Activated CD8-positive, alpha-beta memory T cell treated with anti-CD3 and anti-CD28 coated beads, Interleukin-2, amount 50 U/mL, for 48 hours (primary cell): Measurements from ENCODE around the gene TMED8.
"Not testable (repeated sequence)": the region's sequence is repeated elsewhere in the genome, so short reads cannot be mapped to it uniquely, and the experiment has no call there.

Source experiments
- DNase-seq: peaks from one replicate; pipeline ENCODE4 v3.0.0-alpha.2; 2020

TMED8 gene

DNA sequence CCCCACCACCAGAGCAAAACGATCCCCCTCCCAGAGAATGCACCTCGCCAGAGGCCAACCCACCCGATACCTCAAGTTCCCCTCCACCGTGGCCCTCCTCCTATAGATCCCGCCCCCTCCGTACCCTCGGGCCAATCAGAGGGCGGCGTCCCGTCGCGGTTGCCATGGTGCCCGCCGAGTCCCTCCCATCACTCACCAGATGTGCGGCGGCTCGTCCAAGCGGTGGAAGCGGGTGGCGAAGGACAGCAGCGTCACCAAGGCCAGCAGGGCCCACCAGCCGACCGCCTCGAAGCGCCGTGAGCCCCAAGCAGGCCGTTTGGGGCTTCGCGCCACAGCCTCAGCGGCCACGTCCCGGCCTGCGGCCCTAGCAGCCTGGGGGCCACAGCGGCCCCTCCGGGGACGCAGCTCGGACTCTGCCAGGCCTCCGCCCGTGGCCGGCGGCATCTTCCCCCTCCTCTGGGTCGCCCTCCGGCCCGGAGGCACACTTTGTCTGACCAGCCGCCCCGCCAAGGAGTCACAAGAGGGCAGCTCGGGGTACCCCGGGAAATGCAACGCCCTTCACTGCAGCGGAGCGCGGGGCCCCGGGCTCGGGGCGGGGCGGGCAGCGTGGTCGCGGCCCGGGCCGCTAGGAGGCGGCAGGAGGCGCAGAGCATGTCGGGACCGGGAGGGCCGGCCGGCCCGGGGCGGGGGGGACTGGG, 56.5 kb downstream of the TMED8 start, which contains the start of gene POMT2:
POMT2 (minus strand) TSS at position 646 of the 698 bp plus-strand sequence; CDS start at position 444, 202 bp downstream.
- DNase-seq, result peak; percentile 95

DNA sequence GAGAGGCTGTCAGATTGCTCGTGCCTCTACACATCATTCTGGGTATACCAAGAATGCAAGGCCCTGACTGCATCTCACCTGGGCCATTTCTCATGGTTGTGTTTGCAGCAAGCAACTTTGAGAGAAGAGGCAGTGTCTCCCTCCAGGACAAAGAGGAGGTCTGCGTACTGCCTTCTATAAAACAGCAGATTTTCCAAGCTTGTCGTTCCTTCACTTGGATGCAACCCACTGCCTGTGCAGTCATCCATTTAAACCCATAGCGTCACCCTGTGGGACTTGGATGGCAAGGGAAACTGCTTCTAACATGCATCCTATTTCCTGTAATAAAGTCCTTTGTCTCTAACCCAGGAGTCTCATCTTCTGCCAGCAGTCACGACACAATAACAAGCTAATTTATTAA, 57.5 kb downstream of the TMED8 start:
- DNase-seq, result no peak

DNA sequence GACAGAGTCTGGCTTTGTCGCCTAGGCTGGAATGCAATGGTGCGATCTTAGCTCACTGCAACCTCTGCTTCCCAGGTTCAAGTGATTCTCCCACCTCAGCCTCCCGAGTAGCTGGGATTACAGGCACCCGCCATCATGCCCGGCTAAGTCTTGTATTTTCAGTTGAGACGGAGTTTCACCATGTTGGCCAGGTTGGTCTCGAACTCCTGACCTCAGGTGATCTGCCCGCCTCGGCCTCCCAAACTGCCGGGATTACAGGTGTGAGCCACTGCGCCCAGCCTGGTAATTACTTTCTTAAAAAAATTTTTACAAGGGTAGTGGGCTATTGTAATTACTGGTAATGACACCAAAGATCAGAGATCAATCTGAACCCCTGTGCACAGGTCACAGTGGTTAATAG, 58.1 kb downstream of the TMED8 start:
- DNase-seq, result not testable (repeated sequence)

DNA sequence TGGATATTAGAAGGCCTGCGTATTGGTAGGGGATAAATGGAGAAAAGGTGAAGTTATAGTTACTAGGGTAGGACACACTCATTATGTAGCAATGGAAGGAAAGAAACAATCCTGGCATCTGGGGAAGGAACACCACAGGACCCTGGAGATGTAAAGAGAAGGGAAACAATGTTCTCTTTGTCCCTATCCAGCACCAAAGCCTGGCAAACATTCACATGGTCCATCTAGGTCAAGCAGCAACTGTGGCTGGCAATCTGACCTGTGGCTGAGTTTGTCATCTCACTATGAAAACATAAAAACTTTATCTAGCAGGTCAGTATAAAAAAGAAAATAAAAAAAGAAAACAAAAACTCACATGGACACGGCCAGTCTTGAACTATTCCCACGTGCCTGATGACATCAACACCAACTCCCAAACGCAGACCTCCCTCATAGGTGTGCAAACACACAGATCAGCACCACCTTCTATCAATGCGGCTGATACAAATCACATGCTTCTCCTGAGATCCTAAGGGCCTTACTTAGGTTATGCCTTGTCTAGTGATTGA, 58.8 kb downstream of the TMED8 start:
- DNase-seq, result no peak

DNA sequence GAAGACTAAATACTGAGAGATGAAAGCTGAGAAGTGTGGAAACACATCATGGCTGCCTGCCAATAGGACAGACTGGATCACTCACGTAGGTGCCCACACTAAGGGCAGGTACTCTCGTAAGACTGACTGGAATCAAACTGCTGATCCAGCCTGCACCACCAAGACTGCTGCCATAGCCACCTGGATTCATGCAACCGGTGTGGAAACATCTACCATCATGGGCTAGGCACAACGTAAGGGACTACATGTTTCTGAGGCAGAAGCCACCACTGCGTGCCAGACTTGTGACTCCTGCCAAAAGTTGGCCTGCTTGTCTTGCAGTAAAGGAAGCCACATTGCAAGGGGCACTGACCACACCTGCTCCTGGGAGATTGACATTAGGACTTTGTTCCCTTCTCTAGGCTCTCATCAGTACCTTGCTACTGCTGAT, 60.0 kb downstream of the TMED8 start:
- DNase-seq, result no peak

DNA sequence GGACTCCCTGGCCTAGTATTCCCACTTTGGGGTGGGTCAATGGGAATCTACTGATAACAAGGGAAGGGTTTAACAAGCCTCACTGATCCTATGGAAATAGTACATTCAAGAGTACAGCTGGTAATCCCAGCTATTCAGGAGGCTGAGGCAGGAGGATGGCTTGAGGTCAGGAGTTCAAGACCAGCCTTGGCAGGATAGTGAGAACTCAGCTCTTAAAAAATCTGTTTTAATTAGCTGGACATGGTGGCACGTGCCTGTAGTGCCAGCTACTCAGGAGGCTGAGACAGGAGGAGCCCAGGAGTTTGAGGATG, 60.7 kb downstream of the TMED8 start:
- DNase-seq, result no peak

DNA sequence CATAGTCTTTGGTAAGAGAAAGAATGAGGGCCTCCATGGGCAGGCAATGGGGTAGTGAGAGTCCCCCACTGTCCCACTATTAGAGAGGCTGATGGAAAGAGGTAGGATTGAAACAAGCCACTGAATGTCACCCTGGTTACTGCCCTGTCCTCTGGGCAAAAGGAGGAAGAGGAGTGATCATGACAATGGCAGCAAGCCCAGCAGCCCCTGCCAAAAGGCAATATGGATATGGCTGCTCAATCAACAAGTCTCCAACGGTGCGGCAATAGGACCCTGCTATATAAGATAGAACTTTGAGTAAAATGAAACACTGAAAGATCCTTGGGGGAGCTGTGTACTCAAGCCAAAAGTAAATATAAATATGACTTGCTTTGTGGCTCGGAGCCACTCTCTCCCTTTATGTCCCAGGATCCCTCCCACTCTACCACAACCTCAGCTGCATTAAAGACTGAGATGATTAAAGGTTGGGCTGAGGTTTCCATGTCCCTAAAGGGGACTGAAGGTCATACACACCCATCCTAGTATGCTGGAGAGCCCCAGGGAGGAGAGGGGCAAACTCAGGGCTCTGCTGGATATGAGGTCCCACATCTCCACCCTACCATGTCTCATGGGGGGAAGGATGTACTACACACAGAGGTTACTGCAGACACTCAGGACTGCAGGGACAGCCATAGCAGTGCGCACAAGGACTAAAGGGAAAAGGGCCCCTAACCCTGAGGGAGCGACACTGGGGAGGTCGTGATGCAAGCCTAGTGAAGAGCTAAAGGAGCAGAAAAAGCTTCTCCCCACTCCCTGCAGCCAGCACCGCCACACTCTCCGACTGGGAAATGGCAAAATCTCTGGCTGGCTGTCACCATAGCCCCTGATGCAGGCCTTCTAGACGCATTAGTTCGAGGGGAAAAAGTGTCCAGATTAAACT, 62.1 kb downstream of the TMED8 start:
- DNase-seq, result no peak

DNA sequence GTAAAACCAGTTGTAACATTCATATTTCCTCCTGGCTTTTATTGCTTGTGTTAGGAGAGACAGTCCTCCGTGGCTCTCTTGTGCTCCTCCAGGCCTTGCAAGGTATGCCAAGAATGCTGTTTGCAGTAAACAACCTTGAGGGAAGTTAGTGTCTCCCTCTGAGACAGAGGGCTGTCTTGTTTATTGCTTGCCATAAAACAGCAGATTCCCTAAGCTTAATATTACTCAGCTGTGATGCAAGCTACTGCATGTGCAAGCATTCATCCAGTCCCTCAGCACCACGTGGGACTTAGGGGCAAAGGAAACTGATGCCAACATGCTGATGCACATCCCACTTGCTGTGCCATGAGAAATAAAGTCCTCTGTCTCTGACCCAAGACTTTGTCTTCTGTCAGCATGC, 62.9 kb downstream of the TMED8 start:
- DNase-seq, result no peak

DNA sequence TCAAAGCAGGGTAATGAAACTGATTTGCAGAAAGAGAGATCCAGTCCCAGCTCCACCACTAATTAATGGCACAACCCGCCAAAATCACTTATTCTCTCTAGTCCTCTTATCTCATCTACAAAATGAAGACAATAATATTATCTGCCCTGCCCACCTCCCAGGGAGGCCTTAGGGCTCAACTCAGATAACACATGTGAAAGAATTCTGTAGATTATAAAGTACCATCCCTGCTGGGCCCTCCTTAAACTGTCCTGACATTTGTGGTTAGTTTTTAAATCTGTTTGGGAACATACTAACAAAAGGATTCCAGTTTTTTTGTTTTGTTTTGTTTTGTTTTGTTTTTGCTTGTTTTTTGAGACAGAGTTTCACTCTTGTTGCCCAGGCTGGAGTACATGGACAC, 63.5 kb downstream of the TMED8 start:
- DNase-seq, result no peak

DNA sequence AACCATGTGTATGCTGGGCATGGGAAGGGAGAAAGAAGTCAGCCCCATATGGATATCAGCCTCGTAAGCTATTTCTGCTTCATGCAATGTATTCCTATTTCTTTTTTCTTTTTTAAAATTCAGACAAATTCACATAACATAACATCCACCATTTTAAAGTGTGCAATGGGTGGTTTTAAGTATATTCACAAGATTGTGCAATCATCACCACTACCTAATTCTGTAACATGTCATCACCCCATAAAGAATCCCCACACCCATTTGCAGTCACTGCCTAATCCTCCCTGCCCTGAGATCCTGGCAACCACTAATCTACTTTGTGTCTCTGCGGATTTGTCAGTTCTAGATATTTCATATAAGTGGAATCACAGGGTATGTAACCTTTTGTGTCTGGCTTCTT, 65.7 kb downstream of the TMED8 start:
- no peak for DNase-seq

DNA sequence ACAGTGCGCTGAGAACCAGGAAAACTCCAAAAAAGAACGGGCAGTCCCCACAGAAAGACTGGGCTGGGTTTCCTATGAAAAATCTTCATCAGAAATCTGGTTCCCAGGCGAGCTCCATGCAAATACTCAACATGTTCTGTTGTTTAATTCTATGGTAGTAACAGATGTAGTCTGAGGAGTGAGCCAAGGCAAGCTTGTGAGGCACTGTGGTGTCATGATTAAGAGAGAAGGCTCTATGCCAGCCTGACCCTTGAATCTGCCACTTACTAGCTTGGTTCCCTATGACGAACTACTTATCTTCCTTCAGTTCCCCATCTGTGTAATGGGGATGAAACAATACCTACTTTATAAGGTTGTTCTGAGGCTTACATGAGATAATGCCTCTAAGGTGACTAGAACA, 66.9 kb downstream of the TMED8 start:
- DNase-seq, result no peak

DNA sequence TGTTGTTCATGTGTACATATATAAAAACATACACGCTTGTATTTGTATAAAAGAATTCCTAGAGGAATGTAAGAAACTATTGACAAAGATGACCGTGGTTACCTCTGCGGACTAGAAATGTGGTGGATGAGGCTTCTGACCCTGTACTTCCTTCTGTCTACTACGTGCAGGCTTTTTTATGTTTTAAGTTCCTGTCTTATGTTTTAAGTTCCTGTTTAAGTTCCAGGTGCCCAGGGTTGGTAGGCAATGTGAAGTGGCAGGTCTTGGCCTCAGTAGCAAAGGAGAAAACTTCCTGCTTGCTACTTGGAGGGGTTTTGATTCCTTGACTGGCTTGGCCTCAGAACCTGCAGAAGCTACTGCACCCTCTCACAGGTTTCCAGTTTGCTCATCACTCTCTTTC, 67.8 kb downstream of the TMED8 start:
- no peak for DNase-seq

DNA sequence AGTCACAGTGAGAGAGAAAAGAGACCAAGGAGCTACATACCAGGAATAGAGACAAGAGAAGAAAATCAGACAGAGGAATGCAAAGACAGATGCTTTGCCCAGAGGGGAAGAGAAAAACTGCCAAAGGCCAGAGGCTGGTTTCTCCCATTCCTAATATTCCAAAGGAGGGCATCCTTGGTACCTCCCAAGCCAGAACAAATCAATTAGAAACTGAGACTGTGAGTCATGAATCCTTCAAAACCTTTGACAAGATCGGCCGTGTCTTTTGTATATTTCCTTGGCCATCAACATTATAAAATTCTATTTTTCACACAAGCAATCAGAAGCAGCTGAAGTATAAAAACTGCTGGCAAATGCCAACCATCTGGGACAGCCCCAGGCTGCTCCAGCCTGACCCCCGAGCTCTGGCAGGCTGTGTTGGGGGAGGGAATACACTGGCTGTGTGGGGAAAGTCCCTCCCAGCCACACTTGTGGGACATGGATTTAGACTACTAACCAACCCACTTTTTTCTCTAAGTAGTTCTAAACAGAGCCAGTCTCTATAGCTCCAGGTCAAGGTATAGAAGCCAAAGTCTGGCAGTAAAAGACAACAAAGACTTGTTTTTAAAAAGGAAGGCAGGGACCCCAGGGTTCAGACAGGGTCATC, 69.9 kb downstream of the TMED8 start:
- DNase-seq, result no peak

DNA sequence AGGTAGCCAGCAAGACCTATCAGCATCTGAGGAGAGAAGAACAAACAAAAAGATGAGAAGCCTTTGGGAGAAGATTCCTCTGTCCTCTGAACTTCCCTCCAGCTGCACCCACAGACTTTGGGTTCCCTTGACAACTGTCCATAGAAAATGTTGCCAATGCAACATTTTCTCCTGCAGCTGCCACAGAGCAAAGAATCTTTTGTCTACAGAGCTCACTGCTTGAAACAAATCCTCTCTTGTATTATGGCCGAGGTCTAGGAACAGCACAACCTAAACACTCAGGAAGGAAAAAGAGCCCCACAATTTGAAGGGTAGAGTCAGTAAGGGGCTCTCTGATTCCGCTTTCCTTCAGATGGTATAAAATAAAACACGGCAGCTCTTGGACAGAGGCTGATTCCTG, 70.5 kb downstream of the TMED8 start:
- no peak for DNase-seq

DNA sequence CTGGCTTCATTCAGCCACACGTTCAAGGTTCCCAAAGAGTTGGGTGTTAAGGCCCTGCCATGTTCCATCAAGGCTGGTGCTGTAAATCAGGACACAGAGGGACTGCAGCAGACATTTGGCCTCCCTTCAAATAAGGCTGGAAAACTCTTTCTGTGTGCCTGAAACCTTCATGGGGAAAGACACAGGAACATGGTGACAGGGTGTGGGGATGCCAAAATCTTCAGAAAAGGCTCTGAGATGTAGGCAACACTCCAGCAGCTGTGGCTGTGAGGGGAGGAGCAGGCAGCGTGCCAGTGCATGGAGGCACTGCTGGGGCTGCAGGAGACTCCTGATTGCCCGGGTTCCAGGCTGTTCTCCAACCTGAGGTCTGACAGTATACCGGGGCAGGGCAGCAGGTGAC, 71.2 kb downstream of the TMED8 start:
- no peak for DNase-seq

DNA sequence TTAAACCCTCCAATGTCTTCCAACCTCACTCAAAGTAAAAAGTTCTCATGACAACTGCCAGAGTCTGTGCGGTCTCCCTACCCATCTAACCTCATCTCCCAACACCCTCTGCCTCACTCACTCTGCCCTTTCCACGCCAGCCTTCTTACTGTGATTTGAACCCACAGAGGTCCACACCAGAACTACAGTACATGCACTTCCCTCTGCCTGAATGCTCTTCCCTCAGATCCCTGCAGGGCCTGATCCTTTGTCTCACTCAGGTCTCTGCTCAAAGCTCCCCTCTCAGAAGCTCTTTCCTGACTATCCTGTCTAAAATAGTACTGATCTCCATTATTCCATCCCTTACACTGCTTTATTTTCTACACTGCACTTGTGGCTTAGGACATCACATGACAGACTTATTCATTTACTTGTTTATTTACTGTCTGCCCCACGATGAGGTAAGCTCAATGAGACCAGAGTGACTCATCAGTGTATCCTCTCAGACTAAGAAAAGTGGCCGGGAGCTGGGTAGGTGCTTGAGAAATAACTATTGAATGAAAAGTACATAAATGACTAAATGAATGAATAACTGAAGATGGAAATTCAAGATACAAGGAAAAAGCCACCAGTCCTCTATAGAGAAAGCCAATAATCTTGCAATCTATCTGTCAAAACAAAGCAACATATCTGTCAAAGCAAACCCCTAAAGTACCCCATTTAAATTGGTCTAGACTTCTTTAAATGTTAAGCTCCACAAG, 73.3 kb downstream of the TMED8 start:
- no peak for DNase-seq

DNA sequence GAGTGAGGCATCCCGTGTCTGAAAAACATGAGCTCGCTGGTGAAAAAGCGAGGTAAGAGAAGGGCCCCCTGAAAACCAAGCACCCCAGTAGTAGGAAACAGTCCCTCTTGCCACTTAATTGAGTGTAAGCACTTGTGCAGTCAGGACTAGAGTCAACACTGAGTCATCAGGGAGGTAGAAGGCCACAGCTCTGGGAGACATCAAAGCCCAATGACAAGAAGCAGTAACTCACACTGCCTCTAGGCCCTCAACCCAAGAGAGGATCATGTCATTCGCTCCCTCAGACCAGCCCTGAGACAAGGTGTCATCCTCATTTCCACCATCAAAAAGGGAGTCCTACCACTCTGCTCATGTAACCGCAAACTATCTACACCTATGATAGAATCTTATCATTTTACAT, 74.0 kb downstream of the TMED8 start:
- DNase-seq, result peak; percentile 66

DNA sequence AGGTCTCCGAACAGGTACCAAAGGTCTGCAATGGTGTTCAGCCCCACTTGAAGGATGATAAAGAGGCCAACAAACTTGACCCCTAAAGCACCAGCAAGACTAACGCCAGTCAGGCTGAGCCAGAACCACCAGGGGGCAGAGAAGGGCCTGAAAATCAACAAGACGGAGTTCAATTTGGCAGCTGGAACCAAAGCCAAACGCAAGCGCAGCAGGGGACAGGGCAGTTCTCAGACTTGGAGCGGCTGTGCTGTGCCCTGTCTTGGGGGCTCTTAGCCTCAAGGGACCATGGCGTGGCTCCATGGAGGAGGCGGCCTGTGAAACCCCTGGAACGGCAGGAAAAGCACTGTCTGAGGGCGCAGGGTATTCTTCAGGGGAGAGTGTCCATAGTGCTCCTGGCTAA, 75.8 kb downstream of the TMED8 start:
- peak; percentile 75 for DNase-seq

DNA sequence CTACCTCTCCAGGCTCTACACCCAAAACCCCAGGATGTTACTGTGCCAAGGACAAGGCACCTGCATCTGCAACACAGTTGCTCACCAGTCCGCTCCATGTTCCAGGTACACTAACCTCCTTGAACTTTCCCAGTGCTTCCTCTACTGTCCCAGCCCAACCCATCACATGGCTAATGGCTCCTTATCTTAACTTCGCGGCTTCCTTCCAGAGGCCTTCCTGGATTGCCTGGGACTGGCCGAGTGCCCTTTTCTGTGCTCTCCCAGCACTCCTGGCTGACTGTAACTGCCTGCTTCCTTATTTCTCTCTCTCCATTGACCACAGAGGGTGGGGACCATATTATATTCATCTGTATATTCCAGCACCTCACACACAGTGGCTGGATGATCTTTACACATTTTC, 77.1 kb downstream of the TMED8 start:
- no peak for DNase-seq

DNA sequence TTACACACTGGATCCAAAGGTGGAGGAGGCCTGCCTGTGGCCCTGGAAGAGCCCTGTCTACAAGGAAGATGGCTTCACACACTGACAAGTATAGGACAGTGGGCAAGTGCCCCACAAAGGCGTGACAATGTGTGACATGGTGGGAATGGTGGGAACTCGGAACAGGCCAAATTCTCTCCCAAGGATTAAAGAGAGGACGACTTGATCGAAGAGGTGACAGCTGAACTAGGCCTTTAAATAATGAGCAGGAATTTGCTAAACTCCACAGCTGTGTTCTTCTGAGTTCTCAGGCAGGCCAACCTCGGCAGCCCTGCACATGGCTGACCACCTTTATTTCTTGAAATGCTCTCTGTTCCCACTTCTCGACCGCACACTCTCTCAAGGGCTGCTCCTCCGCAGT, 80.0 kb downstream of the TMED8 start:
- DNase-seq, result no peak

DNA sequence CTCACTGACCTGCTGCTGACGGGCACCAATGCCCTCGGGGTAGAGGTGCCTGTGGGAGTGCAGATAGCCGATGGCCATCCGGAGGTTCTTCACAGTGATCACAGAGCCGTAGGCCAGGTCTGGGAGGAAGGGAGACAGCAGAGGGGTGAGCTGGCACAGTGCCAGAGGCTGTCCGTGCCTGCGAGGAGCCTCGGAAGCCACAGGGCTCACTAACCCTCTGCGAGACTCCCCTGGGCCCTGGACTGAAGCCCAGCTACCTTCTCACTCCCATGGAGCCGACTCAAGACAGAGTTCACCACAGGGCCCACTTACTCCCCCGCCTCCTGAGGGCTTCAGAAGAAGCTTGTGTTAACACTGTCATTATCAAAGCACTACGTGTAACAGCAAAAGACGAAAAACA, 80.7 kb downstream of the TMED8 start:
- no peak for DNase-seq

DNA sequence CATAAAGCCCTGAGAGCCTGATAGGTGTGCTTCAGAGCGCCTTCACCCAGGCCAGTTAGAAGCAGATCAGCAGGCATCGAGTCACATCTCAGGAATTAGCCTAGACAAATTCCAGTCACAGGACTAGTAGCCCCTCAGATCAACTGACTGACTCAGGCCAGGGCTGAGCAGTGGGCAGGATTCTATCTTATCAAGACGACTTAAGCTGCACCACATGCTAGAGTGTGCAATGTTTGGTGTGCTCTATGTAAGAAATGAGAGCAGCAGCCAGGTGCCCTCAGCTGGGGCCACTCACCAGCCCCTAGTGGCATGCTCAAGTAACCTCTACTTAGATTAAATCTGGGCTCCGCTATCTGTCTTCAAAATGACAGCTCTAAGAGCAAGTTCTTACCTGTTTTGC, 86.2 kb downstream of the TMED8 start:
- DNase-seq, result no peak

DNA sequence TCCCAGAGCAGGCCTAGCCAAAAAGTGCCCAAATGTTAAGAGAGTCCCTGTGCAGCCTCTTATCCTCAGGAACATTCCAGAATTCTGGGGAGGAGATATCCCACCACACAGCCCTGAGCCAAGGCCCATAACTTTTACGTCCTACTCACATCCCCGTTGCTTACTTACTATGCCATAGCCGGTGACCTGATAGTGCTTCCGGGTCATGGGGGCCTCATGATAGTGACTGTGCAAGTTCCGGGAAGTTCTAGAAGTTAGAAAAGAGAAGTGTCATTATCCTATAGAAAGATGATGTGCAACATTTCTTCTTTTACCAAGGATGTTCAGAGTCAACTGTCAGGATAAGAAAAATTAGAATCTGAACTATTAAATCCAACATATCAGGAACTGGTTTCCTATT, 90.3 kb downstream of the TMED8 start:
- no peak for DNase-seq
